ENCODE measurements around the gene MRC1.

GRCh38 chr10:17954861-17955260 is 145.7 kb downstream of the MRC1 start:
- no peak for TF ChIP-seq POLR2AphosphoS5 (IDR thresholded peaks at IDR 0.05; ENCODE audit: low read depth)
- no peak for TF ChIP-seq CTCF (IDR thresholded peaks at IDR 0.05; ENCODE audit: insufficient read depth, low read length)
- TF ChIP-seq GABPA (IDR thresholded peaks at IDR 0.05; ENCODE audit: low read depth) = no peak
- no peak for TF ChIP-seq REST (IDR thresholded peaks at IDR 0.05; ENCODE audit: insufficient replicate concordance, low read depth)
